Bronchial epithelial cell (primary cell): Measurements from ENCODE around the gene ULK4. TPM values are rescaled to one million over a fixed set of nuclear protein-coding genes. Genes with fewer than 3 reads are reported as not detected.

Experiments used
- DNase-seq: peaks from one replicate; pipeline ENCODE4 v3.0.0-alpha.2; 2010; ENCODE audit warnings: low read depth
- FAIRE-seq: peaks from 2 replicates; lab custom pipeline; 2011; peaks lifted over from hg19 to GRCh38; lab: Jason Lieb, UNC
- H3K27me3 ChIP-seq: 2 replicates; pipeline ENCODE4 v1.5.1; 2011; ENCODE audit warnings: low read length; ENCODE audit not compliant: control insufficient read depth, insufficient read depth
- H3K36me3 ChIP-seq: 2 replicates; pipeline ENCODE4 v1.5.1; 2011; ENCODE audit warnings: low read length; ENCODE audit not compliant: control insufficient read depth, insufficient read depth
- H3K4me3 ChIP-seq: 2 replicates; pipeline ENCODE4 v1.5.1; 2011; ENCODE audit warnings: mild to moderate bottlenecking, low read depth, low read length, control low read depth
- CTCF ChIP-seq: IDR thresholded peaks from 2 replicates; pipeline ENCODE4 v1.5.1; 2011; ENCODE audit warnings: mild to moderate bottlenecking, moderate library complexity, low read length, control low read depth, inconsistent platforms; ENCODE audit not compliant: insufficient read depth, severe bottlenecking
- total RNA-seq: library from RNA; depleted of rRNA; stranded (reverse); fragments of >200 nt; gene quantifications from 2 replicates; pipeline ENCODE4 v1.2.1, GENCODE V29; 2014

The ULK4 gene
- total RNA-seq, 1 donor from 2014 or later = 3.9 TPM

- TF ChIP-seq CTCF = no peak
- H3K27me3 ChIP-seq = no peaks in the 10 kb centered on the region
- peaks cover 3% of the 10 kb centered on the region for H3K36me3 ChIP-seq
- FAIRE-seq (no peak), DNase-seq (no peak)
- H3K4me3 ChIP-seq = no peak overlapping the region
These were observed 742.5 kb downstream of the ULK4 start for GRCh38 chr3:41219424-41219823.

- H3K27me3 ChIP-seq = no peaks in the 10 kb centered on the region
- no peak overlapping the region for H3K4me3 ChIP-seq
- FAIRE-seq = no peak
- no peak for TF ChIP-seq CTCF
- DNase-seq = no peak
- H3K36me3 ChIP-seq = no peaks in the 10 kb centered on the region
These were observed 744.9 kb downstream of the ULK4 start for GRCh38 chr3:41216993-41217392.

- Histone ChIP-seq H3K27me3 (no peaks in the 10 kb centered on the region), H3K4me3 (no peak overlapping the region), H3K36me3 (no peaks in the 10 kb centered on the region)
- FAIRE-seq (no peak), DNase-seq (no peak)
- TF ChIP-seq CTCF = no peak
These were observed 745.5 kb downstream of the ULK4 start for GRCh38 chr3:41216422-41216821.

- H3K27me3 ChIP-seq = no peaks in the 10 kb centered on the region
- no peak overlapping the region for H3K4me3 ChIP-seq
- no peak for FAIRE-seq
- no peak for DNase-seq
- no peak for TF ChIP-seq CTCF
- peaks cover 1% of the 10 kb centered on the region for H3K36me3 ChIP-seq
These were observed 748.3 kb downstream of the ULK4 start for GRCh38 chr3:41213588-41213987.

GRCh38 chr3:41212088-41212487, 749.8 kb downstream of the ULK4 start:
- TF ChIP-seq CTCF = no peak
- FAIRE-seq = no peak
- DNase-seq = no peak
- Histone ChIP-seq H3K36me3 (peaks cover 1% of the 10 kb centered on the region), H3K27me3 (no peaks in the 10 kb centered on the region), H3K4me3 (no peak overlapping the region)

GRCh38 chr3:41210966-41211365, 750.9 kb downstream of the ULK4 start:
- Histone ChIP-seq H3K27me3 (no peaks in the 10 kb centered on the region), H3K4me3 (no peak overlapping the region), H3K36me3 (peaks cover 1% of the 10 kb centered on the region)
- no peak for TF ChIP-seq CTCF
- DNase-seq (no peak), FAIRE-seq (no peak)
